HCEC 1CT (cell line): ENCODE measurements around the gene DDX19B.
"Not testable (repeated sequence)": the region's sequence is repeated elsewhere in the genome, so short reads cannot be mapped to it uniquely, and the experiment has no call there.

ENCODE experiments used
- DNase-seq: peaks from one replicate; pipeline ENCODE4 v3.0.0-alpha.2; 2017

The DDX19B gene

DNA sequence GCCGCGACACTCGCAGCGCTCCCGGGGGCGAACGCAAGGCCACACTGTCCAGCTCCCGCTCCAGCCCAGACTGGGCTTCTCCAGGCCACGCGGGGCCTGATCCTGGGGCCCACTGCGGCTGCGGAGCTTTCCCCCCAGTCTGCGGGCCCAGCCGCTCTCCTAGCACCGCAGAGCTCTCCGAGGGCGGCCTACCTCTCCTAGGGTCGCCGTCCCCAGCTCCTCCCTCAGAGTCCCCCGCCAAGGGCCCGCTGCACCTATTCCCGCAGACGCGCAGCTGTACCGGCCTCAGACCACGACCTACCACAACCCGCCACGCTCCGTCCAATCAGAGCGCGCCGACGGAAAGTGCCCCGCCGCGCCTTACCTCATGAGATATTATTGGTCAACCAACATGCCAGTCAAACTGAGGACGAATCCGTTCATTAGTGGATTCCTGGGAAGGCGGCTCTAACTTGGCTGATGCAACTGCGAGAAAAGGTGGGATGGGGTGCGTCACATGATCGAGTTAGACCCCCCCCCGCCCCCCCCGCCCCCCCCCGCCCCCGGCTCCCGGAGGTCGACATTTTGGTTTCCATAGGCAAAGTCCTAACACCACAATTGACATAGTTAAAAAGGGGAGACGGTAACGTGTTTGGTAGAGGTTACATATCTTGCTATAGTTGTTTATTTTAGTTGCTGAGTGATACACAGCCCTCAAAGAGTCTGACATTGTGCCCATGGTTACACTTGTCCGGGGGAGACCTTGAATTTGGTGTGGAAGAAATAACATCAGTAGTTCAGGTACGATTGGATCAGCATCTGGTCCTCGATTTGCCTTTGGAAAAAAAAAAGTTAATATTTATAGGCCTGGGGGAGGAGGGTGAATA is 9.5 kb upstream of the DDX19B start, which contains the start of gene AARS1:
AARS1 (minus strand) TSS at position 278 of the 866 bp plus-strand sequence. CDS start 6,743 bp downstream, outside the sequence.
- DNase-seq, result peak; percentile 99

DNA sequence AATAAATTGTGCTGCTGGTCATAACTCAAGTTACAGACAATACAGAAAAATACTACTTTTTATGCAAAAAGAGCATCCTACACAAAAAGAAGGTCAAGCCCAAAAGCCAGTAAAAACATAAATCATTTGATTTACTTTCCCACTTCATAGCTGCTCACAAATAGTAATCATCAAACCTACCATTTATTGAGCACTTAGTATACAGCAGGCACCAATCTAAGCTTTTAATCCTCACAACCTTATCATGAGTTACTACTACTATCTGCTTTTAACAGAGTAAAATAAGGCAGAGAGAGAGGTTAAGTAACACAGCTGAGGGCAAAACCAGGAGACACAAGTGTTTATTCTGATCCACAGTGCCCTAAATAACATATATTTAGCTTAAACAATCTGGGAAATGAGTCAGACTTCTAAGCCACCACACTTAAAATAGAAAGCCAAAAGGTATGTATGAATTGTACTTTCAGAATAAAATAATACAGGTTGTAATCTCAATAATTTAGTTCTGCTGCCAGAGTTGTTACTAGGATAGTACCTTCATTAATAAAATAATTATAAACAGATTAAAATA is 8.0 kb upstream of the DDX19B start:
- peak; percentile 46 for DNase-seq

GRCh38 chr16:70292148-70292547 is 6.8 kb upstream of the DDX19B start:
- DNase-seq, result not testable (repeated sequence)

GRCh38 chr16:70294385-70295025 is 4.5 kb upstream of the DDX19B start:
- no peak for DNase-seq

DNA sequence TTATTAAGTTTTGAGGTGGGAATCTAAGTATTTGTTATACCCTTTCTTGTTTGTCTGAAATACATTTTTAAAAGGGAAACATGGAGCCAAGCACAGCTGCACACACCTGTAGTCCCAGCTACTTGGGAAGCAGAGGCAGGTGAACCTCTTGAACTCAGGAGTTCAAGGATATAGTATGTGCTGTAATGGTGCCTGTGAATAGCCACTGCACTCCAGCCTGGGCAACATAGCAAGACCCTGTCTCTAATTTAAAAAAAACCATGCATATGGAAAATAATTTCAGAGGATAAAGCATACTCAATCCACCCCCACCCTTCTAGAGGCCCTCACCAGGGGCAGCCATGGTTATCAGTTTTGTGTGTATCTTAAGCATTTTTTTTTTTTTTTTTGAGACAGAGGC is 3.4 kb upstream of the DDX19B start:
- no peak for DNase-seq

DNA sequence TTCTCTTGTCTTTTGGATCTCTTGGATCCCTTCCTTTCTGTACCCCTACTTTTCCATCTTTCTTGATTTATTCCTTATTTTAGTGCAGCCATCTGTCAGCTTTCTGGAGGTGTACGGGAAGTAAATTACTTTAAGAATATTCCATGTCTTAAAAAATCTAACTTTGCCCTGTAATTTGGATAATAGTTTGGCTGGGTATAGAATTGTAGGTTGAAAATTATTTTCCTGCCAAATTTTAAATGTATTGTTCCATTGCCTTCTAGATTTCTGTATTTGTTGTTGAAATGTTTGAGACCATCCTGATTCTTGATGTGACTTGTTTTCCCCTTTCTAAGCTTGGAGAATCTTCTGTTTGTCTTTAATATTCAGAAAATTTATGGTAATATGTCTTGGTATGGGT is 2.1 kb downstream of the DDX19B start:
- no peak for DNase-seq

GRCh38 chr16:70302745-70303144 is 3.8 kb downstream of the DDX19B start:
- DNase-seq, result no peak

DNA sequence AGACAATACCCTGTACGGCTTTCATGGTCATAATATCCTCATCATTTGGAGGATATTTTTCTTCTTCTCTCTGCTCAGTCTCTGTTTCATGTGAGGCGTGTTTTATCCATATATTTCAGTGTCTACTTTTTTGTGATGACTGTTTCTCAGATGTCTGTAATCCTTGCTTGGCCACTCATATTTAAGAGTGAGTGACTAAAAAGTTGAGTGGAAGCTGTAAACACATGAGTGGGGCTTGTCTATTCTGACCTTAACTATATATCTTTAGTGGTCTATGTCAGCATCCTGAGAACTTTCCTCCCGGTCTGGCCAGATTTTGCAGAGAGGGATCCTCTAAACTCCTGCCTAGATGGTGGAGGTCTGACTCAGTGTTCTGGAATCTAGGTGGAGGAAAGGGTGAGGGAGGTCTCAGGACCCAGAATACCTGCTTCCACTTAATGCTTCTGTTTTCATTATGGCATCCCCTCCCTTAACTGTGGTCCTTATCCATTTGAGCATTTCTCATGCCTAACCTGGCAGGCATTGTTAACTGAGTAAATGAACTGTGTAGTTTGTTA is 6.0 kb downstream of the DDX19B start:
- DNase-seq, result no peak

- DNase-seq, result no peak
Measured at GRCh38 chr16:70306880-70307279, 7.9 kb downstream of the DDX19B start.

GRCh38 chr16:70307726-70308125 is 8.7 kb downstream of the DDX19B start:
- DNase-seq, result not testable (repeated sequence)

DNA sequence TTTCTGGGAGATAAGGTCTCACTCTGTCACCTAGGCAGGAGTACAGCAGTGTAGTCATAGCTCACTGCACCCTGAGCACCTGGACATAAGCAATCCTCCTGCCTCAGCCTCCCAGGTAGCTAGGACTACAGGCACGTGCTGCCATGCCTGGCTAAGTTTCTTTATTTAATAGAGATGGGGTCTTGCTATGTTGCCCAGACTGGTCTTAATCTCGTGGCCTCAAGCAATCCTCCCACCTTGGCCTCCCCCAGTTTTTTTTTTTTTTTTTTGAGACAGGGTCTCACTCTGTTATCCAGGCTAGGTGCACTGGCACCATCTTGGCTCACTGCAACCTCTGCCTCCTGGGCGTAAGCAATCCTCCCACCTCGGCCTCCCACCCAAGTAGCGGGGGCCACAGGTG is 21.1 kb downstream of the DDX19B start:
- DNase-seq, result no peak

- no peak for DNase-seq
Measured at GRCh38 chr16:70324998-70325747, 26.2 kb downstream of the DDX19B start.

GRCh38 chr16:70331091-70331490 is 32.1 kb downstream of the DDX19B start:
- no peak for DNase-seq

GRCh38 chr16:70331588-70332358 is 32.8 kb downstream of the DDX19B start:
- no peak for DNase-seq

- DNase-seq, result not testable (repeated sequence)
Measured at GRCh38 chr16:70332728-70333127, 33.7 kb downstream of the DDX19B start.

DNA sequence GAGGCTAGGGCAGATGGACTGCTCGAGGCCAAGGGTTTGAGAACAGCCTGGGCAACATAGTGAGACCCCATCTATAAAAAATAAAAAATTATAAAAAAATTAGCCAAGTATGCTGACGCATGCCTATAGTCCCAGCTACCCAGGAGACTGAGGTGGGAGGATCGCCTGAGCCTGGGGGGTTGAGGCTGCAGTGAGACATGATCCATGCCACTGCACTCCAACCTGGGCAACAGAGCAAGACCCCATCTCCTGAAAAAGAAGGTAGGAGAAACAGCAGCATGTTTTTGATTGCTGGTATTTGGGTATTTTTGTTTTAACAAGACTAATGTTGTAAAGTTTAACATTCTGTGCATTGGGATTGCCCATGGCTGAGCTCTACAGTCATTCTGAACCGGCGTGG is 38.8 kb downstream of the DDX19B start:
- DNase-seq, result no peak

- no peak for DNase-seq
Measured at GRCh38 chr16:70341600-70341999, 42.6 kb downstream of the DDX19B start.

- no peak for DNase-seq
Measured at GRCh38 chr16:70342016-70342415, 43.0 kb downstream of the DDX19B start.

DNA sequence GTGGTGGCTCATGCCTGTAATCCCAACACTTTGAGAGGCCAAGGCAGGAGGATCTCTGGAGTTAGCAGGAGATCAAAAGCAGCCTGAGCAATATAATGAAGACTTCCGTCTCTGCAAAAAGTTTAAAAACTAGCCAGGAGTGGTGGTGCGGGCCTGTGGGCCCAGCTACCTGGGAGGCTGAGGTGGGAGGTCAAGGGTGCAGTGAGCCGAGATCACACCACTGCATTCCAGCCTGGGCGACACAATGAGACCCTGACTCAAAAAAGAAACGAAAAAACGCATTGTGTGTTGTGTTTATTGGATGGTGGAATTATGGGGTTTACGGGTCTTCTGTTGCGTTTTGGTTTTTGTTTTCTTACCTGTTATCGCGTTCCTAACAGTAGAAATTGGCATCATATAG is 46.9 kb downstream of the DDX19B start:
- no peak for DNase-seq

DNA sequence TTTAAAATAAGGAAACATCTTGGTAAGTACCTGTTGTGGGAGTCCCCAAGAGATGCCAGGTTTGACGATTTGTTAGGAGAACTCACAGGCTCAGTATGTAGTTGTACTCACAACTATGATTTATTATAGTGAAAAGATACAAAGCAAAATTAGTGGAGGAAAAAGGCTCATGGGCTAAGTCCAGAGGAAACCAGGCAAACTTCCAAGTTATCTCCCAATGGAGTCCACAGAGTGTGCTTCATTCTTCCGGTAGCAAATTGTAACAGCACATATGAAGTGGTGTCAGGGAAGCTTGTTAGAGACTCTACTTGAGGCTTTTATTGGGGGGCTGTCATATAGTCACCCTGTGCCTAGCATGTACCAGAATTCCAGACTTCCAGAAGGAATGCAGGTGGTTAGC is 50.0 kb downstream of the DDX19B start:
- no peak for DNase-seq

GRCh38 chr16:70349783-70350182 is 50.8 kb downstream of the DDX19B start:
- DNase-seq, result no peak

- no peak for DNase-seq
Measured at GRCh38 chr16:70359552-70359951, 60.6 kb downstream of the DDX19B start.
